GM10266 (cell line): ENCODE data around the gene EPB41L4B.

Experiments used
- DNase-seq: peaks from one replicate; pipeline ENCODE4 v3.0.0; 2012; ENCODE audit errors: extremely low spot score
- TF ChIP-seq, protein P1 (sequence below): IDR thresholded peaks from 2 replicates; pipeline ENCODE4 v1.5.1; 2012; ENCODE audit warnings: mild to moderate bottlenecking, low read depth; ENCODE audit not compliant: control insufficient read depth, insufficient read depth; ENCODE audit errors: missing control alignments

The EPB41L4B gene

DNA sequence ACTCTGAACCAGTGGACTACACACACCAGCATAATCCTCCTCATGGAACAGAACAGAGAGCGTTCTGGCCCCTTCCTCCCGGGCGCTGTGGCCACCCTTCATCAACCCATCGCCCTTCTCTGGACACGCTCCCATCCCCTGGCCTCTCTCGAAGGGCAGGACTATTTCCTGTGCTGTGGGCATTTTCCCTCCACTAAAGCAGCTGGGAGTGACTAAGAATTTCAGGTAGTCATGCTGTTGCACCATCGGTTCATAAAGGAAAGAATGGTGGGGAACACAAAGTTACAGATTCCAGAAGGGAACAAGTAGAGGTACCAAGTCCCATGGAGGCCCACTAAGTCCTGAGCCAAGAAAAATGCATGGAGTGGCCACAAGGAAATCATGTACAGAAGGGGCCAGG lies 68.6 kb downstream of the EPB41L4B start:
- no peak for DNase-seq
- TF ChIP-seq, protein P1, sequence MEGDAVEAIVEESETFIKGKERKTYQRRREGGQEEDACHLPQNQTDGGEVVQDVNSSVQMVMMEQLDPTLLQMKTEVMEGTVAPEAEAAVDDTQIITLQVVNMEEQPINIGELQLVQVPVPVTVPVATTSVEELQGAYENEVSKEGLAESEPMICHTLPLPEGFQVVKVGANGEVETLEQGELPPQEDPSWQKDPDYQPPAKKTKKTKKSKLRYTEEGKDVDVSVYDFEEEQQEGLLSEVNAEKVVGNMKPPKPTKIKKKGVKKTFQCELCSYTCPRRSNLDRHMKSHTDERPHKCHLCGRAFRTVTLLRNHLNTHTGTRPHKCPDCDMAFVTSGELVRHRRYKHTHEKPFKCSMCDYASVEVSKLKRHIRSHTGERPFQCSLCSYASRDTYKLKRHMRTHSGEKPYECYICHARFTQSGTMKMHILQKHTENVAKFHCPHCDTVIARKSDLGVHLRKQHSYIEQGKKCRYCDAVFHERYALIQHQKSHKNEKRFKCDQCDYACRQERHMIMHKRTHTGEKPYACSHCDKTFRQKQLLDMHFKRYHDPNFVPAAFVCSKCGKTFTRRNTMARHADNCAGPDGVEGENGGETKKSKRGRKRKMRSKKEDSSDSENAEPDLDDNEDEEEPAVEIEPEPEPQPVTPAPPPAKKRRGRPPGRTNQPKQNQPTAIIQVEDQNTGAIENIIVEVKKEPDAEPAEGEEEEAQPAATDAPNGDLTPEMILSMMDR, result no peak

DNA sequence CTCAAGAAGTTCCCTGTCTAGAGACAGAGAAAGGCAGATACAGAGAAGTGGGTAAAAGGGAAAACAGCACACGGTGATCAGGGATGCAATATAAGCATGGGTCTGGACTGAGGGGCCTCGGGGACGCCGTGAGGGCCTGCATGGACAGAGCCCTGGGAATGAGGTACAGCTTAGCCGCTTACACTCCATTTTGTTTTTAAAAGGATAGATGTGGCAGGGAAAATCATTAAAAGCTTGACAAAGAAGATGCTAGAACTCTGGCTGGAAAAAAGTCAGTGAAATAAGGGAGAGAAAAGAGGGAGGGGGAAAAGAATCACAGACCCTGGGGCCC lies 69.1 kb downstream of the EPB41L4B start:
- TF ChIP-seq, protein P1, result no peak
- DNase-seq, result no peak

DNA sequence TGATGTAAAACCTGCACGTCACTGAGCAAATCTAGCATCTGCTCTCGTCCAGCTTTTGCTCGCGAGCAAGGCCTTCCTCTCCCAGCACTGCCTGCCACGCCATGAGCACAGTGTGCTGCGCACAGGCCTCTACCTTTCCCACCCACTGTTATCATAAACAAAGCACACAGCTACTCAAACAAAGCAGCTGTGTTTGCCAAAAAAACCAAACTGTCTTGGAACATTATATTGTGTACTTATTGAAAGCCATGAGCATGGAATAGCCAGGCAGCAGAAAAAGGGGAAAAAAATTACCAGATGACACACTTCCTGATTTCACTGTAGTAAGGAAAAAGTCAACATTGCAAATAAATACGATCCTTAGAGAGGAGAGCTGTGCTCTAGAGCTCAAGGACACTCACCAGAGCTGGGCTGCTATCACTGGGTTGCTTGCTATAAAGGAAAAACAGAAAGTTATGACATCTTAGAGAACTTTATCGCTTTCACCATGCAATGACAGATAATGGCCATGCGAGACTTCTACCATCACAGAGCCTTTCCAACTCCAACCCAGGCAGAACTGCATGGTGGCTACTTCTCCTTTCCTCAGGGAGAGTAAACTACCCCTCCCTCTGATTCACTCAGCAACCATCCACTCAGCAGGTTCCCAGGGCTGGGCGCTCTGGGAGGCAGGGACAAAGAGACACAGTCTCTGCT lies 69.6 kb downstream of the EPB41L4B start:
- DNase-seq, result no peak
- TF ChIP-seq, protein P1, result no peak

- no peak for DNase-seq
- TF ChIP-seq, protein P1, result no peak
Observed at GRCh38 chr9:109250771-109251079, 70.1 kb downstream of the EPB41L4B start.

GRCh38 chr9:109250311-109250741 lies 70.5 kb downstream of the EPB41L4B start:
- no peak for DNase-seq
- TF ChIP-seq, protein P1, result no peak

GRCh38 chr9:109249615-109250014 lies 71.2 kb downstream of the EPB41L4B start:
- DNase-seq, result no peak
- TF ChIP-seq, protein P1, result no peak

GRCh38 chr9:109248133-109248581 lies 72.7 kb downstream of the EPB41L4B start:
- TF ChIP-seq, protein P1, result no peak
- DNase-seq, result no peak
